NB4 (cell line): ENCODE results near the gene LRRC36.

ENCODE experiments used
- DNase-seq: peaks from one replicate; pipeline ENCODE4 v3.0.0; 2010; ENCODE audit warnings: low read depth
- H3K4me3 ChIP-seq: one replicate; pipeline ENCODE4 v1.5.1; 2011; ENCODE audit warnings: mild to moderate bottlenecking, low read depth, low read length, moderate library complexity
- CTCF ChIP-seq: IDR thresholded peaks from one replicate; pipeline ENCODE4 v1.5.1; 2012; ENCODE audit warnings: low read depth, low read length
- MYC ChIP-seq: IDR thresholded peaks from 2 replicates; pipeline ENCODE4 v1.6.1; 2011; ENCODE audit warnings: low read depth, low read length
- POLR2A ChIP-seq: IDR thresholded peaks from 2 replicates; pipeline ENCODE4 v1.6.1; 2011; ENCODE audit warnings: mild to moderate bottlenecking; ENCODE audit not compliant: insufficient read length; ENCODE audit errors: extremely low read depth
- TF ChIP-seq, protein P1 (sequence below): IDR thresholded peaks from 2 replicates; pipeline ENCODE4 v1.6.1; 2011; ENCODE audit warnings: low read depth, low read length

The LRRC36 gene

DNA sequence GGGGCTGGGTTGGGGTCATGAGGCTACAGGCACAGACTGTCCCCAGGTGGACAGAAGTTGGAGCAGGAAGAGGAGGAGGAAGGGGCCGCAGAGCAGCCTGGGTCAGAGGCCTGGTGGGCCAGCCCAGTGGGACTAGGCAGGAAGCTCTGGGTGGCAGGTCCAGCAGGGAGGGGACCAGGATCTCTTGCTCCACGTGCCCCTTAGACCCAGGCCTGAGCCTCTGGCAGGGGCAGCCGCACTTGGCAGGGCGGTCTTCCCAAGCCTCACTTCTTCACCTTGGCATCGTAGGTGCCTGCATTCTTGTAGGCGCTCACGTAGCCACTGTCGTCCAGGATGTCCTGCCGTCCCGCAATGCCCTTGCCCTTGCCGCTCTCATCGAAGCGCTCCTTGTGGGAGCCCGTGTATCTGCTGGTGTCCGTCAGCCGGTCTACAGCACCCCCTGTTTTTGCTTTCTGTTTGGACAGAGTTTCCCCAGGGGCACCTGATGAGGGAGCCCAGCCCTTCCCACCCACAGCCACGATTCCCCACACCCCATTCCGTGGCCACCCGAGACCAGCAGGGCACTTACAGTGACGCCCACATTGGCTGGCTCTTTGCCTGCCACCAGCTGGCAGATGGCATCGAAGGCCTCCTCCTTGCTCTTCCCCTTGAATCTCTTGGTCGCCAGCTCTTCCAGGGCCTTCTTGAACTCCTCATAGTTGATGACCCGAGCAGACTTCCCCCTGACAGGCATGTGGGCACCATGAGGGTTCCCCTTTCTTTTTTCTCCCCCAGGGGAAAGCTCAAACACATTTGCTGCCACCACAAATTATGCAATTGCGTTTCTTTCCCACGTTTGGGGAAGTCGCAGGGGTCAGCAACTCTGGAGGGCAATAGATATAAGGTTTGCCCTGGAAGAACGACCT is 63.5 kb downstream of the LRRC36 start:
- peak; percentile 96 for DNase-seq
- TF ChIP-seq POLR2A (no peak), CTCF (no peak), MYC (peak; percentile 93)
- TF ChIP-seq, protein P1, sequence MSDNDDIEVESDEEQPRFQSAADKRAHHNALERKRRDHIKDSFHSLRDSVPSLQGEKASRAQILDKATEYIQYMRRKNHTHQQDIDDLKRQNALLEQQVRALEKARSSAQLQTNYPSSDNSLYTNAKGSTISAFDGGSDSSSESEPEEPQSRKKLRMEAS: peak; percentile 91
- no peak overlapping the region for H3K4me3 ChIP-seq

DNA sequence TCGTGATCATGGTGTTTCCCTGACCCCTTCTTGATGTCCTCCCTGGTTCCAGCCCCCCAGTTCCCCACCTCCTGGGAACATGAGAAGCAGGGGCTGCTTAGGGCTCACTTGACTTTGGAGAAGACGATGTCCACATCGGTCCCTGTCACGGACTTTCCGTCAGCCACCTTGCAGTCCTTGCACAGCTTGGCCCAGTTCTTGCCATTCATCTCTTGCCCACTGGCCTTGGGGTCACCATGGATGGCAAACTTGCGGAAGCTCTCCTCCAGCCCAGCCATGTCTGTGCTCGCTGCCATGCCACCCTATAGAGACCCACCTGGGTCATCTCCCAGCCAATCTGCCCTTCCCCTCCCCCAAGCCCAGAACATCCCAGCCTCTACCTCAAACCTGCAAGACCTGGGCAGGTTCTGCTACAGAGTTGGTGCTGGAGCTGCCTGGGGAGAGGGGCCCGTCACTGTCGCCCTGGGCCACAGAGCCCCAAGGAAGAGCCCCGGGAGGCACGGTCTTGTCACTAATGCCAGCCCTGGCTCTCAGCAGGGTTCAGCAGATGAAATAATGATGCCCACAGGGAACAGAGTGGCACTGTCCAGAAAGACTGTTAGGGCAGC is 64.3 kb downstream of the LRRC36 start:
- no peak overlapping the region for H3K4me3 ChIP-seq
- no peak for DNase-seq
- TF ChIP-seq MYC (no peak), POLR2A (no peak), CTCF (no peak)
- TF ChIP-seq, protein P1: no peak

DNA sequence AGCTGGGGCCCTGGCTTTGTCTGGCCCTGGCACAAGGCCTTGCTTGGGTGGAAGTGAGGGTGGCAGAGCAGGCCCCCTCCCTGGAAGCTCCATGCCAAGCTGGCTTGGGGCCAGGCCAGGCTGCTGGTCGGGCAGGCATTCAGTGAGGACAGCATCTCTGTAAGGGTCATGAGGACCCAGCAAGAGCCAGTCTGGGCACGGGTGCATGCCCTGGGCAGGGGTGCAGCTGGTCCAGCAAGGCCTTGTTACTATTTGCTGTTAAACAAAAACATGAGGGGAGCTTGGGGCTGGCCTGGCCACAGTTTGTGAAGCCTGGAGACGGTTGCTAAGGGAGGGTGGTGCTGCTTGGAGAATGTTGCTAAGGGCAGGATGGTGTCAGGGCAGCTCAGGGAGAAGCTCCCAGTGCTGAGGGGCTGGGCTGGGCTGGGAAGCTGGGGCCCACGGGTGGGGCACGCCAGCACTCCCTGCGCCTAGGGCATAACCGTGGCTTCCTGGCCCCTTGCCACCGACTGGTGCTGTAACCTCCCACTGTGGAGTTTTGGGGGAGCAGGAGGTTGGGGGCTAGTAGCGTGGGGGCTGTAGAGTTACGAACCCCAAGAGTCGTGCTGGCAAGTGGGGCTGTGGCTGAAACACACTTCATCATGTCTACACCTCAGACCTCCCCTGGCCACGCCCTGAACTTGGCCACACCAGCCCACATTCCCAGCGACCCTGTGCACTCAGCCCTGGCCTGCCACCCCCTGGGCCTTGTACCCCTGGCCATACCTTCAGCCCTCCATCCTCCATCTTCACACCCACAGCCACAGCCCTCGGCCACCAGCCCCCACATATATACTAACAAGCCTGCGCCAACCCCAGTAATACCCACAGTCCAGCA is 65.0 kb downstream of the LRRC36 start:
- TF ChIP-seq MYC: no peak
- TF ChIP-seq, protein P1: no peak
- no peak for TF ChIP-seq POLR2A
- no peak for TF ChIP-seq CTCF

DNA sequence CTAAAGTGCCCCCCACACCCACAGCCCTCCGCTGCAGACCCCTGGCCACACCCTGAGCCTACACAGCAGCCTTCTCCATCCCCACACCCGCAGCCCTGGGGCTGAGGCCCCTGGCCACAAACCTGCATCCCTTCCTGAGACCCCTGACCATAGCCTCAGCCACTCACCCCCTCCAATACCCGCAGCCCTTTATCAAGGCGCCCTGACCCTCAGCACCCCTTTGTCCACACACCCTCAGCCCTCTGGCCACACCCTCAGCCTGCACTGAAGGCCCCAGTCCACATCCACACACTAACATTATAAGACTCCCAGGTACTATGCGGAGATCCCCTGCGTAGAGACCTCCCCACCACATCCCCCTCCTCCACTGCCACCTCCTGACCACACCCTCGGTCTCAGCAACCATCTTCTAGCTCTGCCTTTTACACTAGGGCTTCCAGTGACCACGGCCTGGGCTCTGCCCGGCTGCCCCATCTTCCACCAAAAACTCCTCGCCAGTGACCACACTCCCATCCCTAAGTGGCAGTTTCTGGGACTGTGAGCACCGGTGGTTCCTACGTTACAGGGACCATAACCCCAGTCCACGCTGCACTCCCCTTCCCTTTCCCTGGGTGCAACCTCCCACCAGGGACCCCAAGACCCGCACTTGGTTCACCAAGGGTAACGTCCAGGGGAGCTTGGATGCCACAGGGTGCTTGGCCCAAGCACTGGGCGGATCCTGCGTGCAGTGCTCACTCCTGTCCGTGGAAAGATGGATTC is 65.9 kb downstream of the LRRC36 start:
- TF ChIP-seq POLR2A (no peak), CTCF (no peak), MYC (no peak)
- TF ChIP-seq, protein P1: no peak
- DNase-seq: no peak
- no peak overlapping the region for H3K4me3 ChIP-seq

More for the DNA sequence above, 65.0 kb downstream of the LRRC36 start:
- peak; percentile 31 for DNase-seq
- no peak overlapping the region for H3K4me3 ChIP-seq
